ENCODE data around the gene PAPOLG. TPM values are rescaled to one million over a fixed set of nuclear protein-coding genes. Genes with fewer than 3 reads are reported as not detected.

The PAPOLG gene
- total and polyA plus RNA-seq, 2 donors (not counting 1 experiment from before 2014, with no cell fraction given), result 9.4 to 27.5 TPM

DNA sequence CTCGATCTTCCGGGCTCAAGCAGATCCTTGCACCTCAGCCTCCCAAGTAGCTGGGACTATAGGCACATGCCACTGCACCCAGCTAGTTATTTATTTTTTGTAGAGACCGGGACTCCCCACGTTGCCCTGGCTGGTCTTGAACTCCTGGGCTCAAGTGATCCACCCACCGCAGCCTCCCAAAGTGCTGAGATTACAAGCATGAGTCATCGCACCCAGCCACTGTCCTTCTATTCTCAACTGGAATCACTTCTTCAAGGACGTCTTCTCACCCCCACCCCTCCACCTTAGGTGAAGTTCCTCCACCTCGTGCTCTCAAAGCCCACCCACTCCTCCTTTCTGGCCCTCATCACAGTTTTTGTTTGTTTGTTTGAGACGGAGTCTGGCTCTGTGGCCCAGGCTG, 71.3 kb downstream of the PAPOLG start:
- H3K9me3 Mint-ChIP-seq (ENCODE audit: insufficient read depth), result no peaks in the 10 kb centered on the region
- no peak for TF ChIP-seq EZH2 (IDR thresholded peaks at IDR 0.05; ENCODE audit: borderline replicate concordance, insufficient read depth, low read depth, low read length, poor library complexity, severe bottlenecking)
- TF ChIP-seq, protein P1, sequence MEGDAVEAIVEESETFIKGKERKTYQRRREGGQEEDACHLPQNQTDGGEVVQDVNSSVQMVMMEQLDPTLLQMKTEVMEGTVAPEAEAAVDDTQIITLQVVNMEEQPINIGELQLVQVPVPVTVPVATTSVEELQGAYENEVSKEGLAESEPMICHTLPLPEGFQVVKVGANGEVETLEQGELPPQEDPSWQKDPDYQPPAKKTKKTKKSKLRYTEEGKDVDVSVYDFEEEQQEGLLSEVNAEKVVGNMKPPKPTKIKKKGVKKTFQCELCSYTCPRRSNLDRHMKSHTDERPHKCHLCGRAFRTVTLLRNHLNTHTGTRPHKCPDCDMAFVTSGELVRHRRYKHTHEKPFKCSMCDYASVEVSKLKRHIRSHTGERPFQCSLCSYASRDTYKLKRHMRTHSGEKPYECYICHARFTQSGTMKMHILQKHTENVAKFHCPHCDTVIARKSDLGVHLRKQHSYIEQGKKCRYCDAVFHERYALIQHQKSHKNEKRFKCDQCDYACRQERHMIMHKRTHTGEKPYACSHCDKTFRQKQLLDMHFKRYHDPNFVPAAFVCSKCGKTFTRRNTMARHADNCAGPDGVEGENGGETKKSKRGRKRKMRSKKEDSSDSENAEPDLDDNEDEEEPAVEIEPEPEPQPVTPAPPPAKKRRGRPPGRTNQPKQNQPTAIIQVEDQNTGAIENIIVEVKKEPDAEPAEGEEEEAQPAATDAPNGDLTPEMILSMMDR (IDR thresholded peaks at IDR 0.05), result no peak
- ATAC-seq (ENCODE audit: low read depth) (no peak), DNase-seq (no peak)
- H3K4me3 ChIP-seq (ENCODE audit: control extremely low read depth in 1 of 5, extremely low read depth in 1 of 5, insufficient read depth in 1 of 5, low read depth in 2 of 5, low read length in 4 of 5), result no peak overlapping the region
- H3K27me3 Mint-ChIP-seq, result no peaks in the 10 kb centered on the region
- ChIA-PET POLR2A (no interaction called here), CTCF (no interaction called here)
- H3K27ac ChIP-seq (ENCODE audit: low read length in 2 of 2), result no peak overlapping the region
- H3K79me2 ChIP-seq (ENCODE audit: control insufficient read depth, insufficient read depth, low read length), result no peaks in the 10 kb centered on the region
- no peak overlapping the region for H2AFZ ChIP-seq (ENCODE audit: insufficient read depth, low read depth, low read length, poor library complexity, severe bottlenecking)
- WGBS (ENCODE audit: insufficient coverage), result 81% methylated on average over 9 of the region's 9 CpGs
- H4K20me1 ChIP-seq (ENCODE audit: control insufficient read depth, insufficient read depth, low read length, poor library complexity, severe bottlenecking), result no peaks in the 10 kb centered on the region
- H3K27ac Mint-ChIP-seq, result no peak overlapping the region
- H3K9ac ChIP-seq (ENCODE audit: low read length), result no peak overlapping the region
- no peaks in the 10 kb centered on the region for H3K36me3 ChIP-seq (replicated peaks in 1 of 2; ENCODE audit: control extremely low read depth in 1 of 2, control insufficient read depth in 1 of 2, extremely low read depth in 1 of 2, insufficient read depth in 2 of 2, low read length in 1 of 2)
- no peaks in the 10 kb centered on the region for H3K27me3 ChIP-seq (replicated peaks in 1 of 4; ENCODE audit: control extremely low read depth in 1 of 4, control insufficient read depth in 3 of 4, insufficient read depth in 4 of 4, low read length in 3 of 4)
- no peak overlapping the region for H3K4me2 ChIP-seq (replicated peaks; ENCODE audit: low read depth, low read length, poor library complexity, severe bottlenecking)
- peaks cover 4% of the 10 kb centered on the region in 2 donors for H3K4me1 ChIP-seq (ENCODE audit: control insufficient read depth in 2 of 2, insufficient read depth in 2 of 2, low read length in 2 of 2)
- H3K4me3 Mint-ChIP-seq, result no peak overlapping the region
- H3K9me3 ChIP-seq (ENCODE audit: control extremely low read depth in 1 of 3, control insufficient read depth in 2 of 3, insufficient read depth in 1 of 3, low read length in 2 of 3), result no peaks in the 10 kb centered on the region
- H3K4me1 Mint-ChIP-seq, result peaks cover 17% of the 10 kb centered on the region
- intact Hi-C loops (cut with micrococcal nuclease), result no loop called here

- 94% methylated on average over 3 of the region's 4 CpGs for WGBS (ENCODE audit: insufficient coverage)
- H3K9me3 ChIP-seq (ENCODE audit: control extremely low read depth in 1 of 3, control insufficient read depth in 2 of 3, insufficient read depth in 1 of 3, low read length in 2 of 3), result no peaks in the 10 kb centered on the region
- ATAC-seq (ENCODE audit: low read depth), result no peak
Measured at GRCh38 chr2:60830991-60831390, 74.9 kb downstream of the PAPOLG start.

More at GRCh38 chr2:60830991-60831390, 74.9 kb downstream of the PAPOLG start:
- H3K27ac ChIP-seq (ENCODE audit: low read length in 2 of 2), result no peak overlapping the region
- peaks cover 29 to 30% of the 10 kb centered on the region in 2 donors for H3K4me1 ChIP-seq (ENCODE audit: control insufficient read depth in 2 of 2, insufficient read depth in 2 of 2, low read length in 2 of 2)
- H3K36me3 ChIP-seq (replicated peaks in 1 of 2; ENCODE audit: control extremely low read depth in 1 of 2, control insufficient read depth in 1 of 2, extremely low read depth in 1 of 2, insufficient read depth in 2 of 2, low read length in 1 of 2), result no peaks in the 10 kb centered on the region
- Mint-ChIP-seq H3K4me3 (no peak overlapping the region), H3K27me3 (no peaks in the 10 kb centered on the region), H3K4me1 (peaks cover 47% of the 10 kb centered on the region), H3K9me3 (ENCODE audit: insufficient read depth) (no peaks in the 10 kb centered on the region), H3K27ac (no peak overlapping the region)
- no peaks in the 10 kb centered on the region for H4K20me1 ChIP-seq (ENCODE audit: control insufficient read depth, insufficient read depth, low read length, poor library complexity, severe bottlenecking)
- TF ChIP-seq, protein P1 (IDR thresholded peaks at IDR 0.05), result no peak
- no peak for TF ChIP-seq EZH2 (IDR thresholded peaks at IDR 0.05; ENCODE audit: borderline replicate concordance, insufficient read depth, low read depth, low read length, poor library complexity, severe bottlenecking)
- H3K4me3 ChIP-seq (ENCODE audit: control extremely low read depth in 1 of 5, extremely low read depth in 1 of 5, insufficient read depth in 1 of 5, low read depth in 2 of 5, low read length in 4 of 5), result no peak overlapping the region
- DNase-seq, result no peak
- peaks cover 15% of the 10 kb centered on the region for H3K79me2 ChIP-seq (ENCODE audit: control insufficient read depth, insufficient read depth, low read length)
- no peak overlapping the region for H2AFZ ChIP-seq (ENCODE audit: insufficient read depth, low read depth, low read length, poor library complexity, severe bottlenecking)
- ChIA-PET POLR2A (no interaction called here), CTCF (no interaction called here)
- H3K27me3 ChIP-seq (replicated peaks in 1 of 4; ENCODE audit: control extremely low read depth in 1 of 4, control insufficient read depth in 3 of 4, insufficient read depth in 4 of 4, low read length in 3 of 4), result no peaks in the 10 kb centered on the region
- H3K9ac ChIP-seq (ENCODE audit: low read length), result no peak overlapping the region
- intact Hi-C loops (cut with micrococcal nuclease), result no loop called here
- H3K4me2 ChIP-seq (replicated peaks; ENCODE audit: low read depth, low read length, poor library complexity, severe bottlenecking), result no peak overlapping the region

Data from B cell (primary cell).